GM19023 (cell line): ENCODE measurements around the gene PEX11G.

Source experiments
- ATAC-seq: cut with Tn5 transposase; IDR thresholded peaks from one replicate; pipeline ENCODE4 v1.9.1; 2021; ENCODE audit warnings: mild to moderate bottlenecking, moderate library complexity; ENCODE audit not compliant: unreplicated experiment

Gene PEX11G

DNA sequence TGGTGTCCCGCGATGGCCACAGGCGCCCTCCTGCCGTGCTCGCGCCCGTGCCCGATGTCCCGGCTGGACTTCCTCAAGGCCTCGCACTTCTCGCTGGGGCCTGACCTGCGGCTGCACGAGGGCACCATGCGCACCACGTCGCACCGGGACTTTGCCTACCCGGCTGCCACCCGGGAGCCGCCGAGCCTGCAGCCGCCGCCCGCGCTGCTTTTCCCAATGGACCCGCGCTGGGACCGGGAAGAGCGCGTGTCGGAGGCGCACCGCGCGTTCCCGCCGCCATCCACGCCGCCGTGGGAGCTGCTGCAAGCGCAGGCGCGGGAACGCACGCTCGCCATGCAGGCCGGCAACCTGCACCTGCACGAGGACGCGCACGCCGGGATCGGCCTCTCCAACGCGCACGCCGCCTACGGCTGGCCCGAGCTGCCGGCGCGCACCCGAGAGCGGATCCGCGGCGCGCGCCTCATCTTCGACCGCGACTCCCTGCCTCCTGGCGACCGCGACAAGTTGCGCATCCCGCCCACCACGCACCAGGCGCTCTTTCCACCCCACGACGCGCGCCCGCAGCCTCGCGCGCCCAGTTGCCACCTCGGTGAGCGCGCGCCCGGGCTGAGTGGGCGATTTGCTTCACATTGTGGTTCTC, 12.1 kb upstream of the PEX11G start:
- no peak for ATAC-seq

DNA sequence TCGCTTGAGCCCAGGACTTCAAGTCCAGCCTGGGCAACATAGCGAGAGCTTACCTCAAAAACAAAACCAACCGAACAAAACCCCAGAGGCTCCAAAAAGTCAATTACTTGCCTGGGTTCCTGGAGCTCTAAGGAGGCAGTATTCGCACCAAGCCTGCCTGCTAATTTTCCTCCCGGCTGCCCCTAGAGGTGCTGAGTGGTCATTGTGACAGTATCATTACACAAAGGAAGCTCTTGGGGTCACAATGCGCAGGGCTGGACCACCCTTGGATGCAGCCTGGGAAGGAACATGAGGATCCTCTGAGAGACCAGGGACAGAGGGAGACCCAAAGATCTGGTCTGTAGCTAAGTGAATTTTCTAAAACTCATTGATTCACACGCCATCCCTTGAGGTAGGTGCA, 8.5 kb upstream of the PEX11G start:
- ATAC-seq, result no peak

DNA sequence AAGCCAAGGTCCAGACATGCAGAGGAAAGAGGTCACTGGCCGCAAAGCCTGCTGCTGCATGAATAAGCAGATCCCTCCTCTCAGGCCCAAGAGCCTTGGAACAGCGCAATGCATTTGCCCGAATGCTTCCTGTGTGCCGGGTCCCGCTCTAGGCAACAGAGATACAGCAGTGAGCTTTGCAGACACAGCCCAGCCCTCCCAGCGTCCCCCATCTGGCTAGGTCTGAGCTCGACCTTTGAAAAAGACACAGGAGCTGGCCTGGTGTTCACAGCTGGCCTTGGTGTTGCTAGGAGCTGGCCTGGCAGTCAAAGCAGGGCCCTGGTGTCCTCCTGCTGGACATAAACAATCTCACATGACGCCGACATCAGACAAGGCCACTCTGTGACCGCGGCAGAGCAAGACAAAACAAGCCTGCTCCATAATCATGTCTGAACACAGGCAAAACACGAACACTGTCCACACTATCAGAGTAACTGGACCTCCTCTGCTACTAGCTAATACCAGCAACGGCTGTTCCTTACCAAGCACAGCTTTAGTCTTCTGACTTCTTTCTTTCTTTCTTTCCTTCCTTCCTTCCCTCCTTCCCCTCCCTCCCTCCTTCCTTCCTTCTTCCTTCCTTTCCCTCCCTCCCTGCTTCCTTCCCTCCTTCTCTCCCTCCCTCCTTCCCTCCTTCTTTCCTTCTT, 5.7 kb upstream of the PEX11G start:
- no peak for ATAC-seq

DNA sequence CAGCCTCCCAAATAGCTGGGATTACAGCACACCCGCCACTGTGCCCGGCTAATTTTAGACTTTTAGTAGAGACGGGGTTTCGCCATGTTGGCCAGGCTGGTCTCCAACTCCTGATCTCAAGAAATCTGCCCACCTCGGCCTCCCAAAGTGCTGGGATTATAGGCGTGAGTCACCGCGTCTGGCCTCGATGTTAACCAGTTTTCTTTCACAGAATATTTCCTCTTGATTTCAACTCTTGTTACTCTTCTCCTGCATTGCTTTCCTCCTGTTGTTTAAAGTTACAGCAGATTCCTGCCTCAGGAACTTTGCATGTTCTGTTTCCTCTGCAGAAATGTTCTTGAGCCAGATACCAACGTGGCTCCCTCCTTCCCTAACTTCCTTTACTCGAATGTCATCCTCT, 3.7 kb upstream of the PEX11G start:
- no peak for ATAC-seq

DNA sequence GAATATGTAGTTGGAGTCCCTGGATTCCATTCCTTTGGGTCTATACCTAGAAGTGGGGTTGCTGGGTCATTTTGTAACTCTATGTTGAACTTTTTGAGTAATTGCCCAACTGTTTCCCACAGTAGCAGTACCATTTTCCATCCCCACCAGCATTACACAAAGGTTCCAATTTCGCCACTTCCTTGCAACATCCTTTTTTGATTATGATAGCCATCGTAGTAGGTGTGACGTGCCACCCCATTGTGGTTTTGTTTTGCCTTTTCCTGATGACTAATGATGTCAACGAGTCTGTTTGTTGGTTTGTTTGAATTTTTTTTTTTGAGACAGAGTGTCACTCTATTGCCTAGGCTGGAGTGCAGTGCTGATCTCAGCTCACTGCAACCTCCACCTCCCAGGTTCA, 3.3 kb upstream of the PEX11G start:
- no peak for ATAC-seq

DNA sequence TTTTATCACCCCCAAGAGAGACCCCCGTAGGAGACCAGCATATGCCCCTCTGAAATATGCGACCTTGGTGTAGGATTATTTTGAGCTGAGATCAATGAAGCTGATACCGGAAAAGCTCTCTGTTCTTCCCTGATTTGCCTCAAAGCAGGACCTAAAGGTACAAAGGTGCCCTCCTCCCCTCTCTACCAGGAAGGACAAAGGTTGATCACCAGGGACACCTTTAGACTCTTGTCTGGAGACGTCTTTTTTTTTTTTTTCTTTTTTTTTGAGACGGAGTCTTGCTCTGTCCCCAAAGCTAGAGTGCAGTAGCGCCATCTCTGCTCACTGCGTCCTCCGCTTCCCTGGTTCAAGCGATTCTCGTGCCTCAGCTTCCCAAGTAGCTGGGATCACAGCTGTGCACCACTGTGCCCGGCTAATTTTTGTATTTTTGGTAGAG, 792 bp upstream of the PEX11G start:
- ATAC-seq, result no peak

DNA sequence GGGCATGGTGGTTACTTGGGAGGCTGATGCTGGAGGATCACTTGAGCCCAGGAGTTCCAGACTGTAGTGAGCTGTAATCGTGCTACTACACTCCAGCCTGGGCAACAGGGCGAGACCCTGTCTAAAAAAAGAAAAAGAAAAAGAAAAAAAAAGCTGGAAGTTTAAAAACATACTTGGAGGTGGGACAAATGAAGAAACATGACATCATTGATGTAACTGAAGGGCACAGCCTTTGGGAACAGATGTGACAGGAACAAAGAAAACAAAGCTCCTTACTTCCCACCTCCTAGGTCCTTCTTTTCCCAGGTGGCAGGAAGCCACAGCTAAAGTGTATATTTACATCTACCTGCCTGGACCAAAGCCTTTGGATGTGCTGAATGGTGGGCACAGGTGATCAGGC, 1.9 kb downstream of the PEX11G start:
- no peak for ATAC-seq

DNA sequence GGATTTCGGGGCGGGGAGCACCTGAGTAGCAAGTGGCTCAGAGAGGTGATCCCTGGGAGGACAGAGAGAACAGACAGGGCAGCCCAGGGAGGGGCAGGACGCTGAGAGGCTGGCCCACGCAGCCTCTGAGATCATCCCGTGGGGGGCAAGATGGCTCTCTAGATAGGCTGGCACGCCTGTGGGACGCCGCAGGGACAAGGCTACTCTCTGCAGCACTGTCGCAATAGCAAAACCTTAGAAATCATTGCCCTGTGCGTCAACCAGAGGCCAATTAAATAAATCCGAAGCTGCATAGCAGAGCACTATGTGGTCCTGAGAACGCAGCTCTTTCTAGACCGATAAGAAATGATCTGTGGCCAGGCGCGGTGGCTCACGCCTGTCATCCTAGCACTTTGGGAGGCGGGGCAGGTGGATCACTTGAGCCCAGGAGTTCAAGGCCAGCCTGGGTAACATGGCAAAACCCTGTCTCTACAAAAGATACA, 5.1 kb downstream of the PEX11G start:
- ATAC-seq, result no peak

DNA sequence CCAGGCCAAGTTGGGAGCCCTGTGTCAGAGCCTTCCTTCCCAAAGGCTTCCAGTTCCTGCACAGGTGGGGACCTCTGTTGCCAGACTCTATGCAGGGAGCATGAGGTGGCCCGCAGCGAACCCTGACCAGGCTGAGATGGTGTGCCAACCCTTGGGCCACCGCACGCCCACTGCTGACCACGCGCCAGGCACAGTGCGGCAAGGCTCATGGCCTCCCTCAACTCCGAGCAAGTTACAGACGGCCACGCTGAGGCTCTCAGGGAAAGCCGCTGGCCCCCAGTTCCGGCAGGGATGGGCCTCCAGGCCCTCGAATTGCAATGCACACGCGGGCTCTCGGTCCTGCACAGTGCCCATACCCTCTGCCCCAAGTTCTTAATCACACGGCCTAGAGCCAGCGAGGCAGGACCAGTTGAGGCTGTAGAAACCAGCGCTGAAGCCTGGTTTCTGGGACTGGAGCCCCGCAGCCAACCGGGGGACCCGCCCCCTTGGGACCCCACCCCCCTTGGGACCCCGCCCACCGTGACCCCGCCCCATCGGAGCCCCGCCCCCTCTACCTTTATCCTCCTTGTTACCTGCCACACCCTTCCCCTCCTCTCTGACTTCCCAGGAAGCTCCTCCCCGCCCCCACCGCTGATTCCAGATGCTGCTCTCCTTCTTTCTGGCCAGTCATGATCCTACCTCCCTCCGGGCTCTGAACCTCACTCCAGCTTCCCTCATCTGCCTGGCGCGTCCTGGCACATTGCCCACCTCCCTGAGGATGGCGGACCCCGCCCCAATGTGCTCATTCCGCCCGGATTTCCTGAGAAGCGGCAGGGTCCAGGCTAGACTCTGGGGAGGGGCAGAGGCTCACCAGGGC, 6.0 kb downstream of the PEX11G start:
- no peak for ATAC-seq

DNA sequence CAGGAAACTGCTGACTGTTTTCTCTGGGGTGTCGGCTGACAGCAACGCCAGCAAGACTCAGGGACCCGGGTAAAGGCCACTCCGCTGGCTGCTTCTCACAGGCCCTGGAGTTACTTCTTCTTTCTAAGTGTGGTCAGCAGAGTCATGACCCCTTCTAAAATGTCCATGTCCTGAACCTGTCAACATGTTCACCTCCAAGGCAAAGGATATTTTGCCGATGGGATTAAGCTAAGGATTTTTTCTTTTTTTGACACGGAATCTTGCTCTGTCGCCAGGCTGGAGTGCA, 7.9 kb downstream of the PEX11G start:
- ATAC-seq, result no peak

DNA sequence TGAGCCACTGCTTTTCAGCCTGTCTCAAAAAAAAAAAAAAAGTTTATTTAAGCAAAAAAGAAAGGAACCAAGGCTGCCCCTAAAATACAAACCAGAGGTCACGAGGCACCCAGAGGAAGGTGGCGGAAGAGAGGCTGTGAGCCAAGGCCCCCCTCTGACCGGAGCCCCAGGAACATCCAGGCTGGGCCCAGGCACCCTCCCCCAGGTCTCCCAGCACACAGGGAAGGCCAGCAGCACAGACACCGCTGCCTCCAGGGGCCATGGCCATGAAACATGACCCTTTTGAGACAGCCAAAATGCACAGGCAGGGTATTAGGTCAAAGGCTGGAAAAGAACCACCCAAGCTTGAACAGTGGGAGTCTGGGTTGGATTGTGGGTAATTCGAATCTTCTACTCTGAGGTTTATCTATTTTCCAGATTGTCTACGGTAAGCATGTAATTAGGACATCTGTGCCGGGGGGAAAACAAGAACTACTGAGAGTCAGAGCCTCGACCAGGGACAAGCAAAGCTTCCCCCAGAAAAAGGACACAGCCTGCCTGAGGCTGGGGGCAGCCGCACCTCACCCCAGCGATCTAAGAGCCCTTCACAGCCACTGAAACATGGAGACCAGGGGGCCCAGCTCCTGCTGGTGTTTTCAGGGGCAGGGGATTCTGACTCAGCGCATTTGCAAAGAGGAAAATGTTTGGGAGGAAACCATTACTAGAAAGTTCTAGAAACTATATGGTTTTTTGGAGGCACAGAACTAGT, 8.4 kb downstream of the PEX11G start:
- ATAC-seq, result no peak

DNA sequence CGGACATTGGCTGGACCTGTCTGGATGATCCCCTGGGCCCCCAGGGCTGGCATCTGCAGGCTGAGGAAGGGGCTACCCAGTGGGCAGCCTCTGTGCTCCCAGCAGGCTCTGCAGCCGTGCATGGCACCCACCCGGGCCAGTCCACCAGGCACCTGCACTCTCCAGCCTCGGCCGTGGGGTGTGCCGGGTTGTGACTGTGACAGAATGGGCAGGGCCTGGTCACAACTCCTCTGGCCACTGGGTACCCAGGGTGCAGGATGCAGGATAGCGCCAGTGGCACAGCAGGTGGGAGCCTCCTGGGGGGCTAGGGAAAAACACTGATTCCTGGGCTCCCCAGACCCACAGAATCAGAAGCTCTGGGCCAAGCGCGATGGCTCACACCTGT, 10.0 kb downstream of the PEX11G start:
- ATAC-seq, result no peak

DNA sequence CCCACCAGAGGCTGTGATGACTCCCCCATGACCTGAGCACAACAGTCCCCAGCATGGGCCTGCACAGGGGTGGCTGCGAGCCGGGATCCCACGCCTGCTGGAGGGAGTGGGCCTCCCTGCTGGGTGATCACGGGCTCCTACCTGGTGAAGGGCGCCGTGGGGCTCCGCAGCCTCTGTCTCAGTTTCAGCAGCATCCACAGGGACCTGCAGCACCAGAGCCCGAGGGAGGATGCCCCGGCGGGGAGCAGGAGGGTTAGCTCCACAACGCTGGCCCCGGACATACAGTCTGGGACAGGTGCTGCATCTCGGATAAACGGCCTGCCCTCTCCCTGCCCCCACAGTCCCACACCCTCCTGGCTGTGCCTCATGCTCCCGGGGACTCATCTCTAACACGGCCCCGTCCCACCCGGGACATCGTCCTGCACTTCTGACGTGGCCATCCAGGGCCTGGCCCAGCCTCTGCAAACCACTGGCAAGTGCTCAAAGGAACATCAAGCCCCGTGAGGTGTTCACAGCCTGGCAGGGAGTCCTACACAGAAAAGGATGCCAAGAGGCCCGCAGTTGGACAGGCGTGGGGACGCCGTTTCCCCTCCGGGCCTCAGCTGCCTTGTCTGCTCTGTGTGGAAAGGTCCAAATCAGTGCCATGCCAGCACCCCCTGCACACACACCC, 10.5 kb downstream of the PEX11G start:
- ATAC-seq, result no peak

DNA sequence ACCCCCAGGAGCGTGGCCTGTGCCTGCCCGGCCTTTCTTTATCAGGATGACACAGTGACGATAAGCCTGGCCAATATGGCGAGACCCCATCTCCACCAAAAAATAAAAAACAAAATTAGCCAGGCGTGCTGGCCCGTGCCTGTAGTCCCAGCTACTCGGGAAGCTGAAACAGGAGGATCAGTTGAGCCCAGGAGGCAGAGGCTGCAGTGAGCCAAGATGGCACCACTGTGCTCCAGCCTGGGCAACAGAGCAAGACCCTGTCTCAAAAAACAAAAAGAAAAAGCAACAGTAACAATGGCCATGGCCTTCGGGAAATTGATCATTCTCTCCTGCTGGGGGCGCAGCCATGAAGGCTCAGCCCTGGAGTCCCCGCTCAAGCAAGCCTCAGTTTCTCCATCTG, 11.1 kb downstream of the PEX11G start:
- no peak for ATAC-seq

DNA sequence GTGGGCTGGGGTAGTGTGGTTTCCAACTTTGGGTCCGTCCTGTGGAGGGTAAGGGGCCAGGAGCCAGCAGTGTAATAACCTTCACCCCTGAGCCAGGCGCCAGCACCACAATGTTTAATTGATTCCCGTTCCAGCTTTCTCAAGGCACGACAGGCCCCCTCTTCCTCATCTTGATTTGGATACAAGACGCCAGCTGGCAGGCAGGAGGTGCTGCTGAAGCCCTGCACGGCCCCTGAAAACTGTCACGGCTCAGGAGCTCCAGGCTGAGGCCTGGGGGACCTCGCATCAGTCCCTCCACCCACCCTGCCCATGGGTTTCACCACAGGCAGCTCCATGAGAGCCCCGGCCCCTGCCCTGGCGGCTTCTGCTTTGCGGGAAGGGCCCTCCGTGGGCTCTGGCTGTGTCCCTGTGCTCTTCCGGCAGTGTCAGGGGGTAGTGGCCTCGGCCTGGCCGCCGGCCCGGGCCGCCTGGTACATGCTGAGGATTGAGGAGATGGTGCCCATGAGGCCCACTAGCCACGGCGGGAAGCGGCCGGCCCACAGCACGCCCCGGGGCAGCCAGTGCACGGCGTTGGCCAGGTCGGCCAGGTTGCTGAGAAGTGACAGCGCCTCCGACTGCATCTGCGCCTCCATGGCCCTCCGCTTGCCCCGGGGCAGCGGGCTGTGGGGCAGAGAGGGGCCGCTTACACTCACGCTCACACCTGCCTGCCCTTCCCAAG, 11.9 kb downstream of the PEX11G start:
- ATAC-seq, result no peak

DNA sequence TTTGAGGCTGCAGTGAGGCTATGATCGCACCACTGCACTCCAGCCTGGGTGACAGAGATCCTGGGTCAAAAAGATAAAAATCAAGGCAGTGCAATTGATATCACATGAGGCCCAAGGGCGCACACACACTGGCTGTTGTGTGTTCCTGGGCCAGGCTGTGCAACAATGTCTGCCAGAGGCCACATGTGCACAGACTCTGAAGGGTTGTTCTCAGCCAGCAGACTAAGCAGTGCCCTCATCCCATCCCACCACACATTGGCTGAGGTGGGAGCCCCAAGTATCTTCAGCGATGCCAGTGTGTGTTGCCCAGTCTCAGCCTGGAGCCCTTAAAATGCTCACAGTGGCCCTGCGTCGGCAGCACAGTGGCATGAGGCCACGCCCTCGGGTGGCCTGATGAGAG, 12.6 kb downstream of the PEX11G start:
- no peak for ATAC-seq

DNA sequence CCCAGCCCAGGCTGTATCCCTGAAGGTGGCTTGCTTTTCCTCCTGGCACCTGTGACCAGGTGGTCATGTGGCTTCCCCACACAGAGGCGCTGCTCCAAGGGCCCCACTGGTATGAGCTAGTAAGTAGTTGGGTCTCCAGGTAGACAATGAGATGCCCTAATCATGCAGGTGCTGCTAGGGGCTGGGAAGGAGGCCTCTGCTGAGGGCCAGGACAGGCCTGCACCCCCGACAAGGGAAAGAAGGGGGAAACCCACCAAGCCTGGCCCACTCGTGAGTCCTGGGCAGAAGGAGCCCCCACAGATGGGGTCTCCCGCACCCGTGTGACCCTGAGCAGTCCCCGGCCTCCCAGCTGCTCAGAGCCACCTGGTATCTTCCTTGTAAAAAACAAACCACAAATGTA, 13.2 kb downstream of the PEX11G start:
- ATAC-seq, result no peak

DNA sequence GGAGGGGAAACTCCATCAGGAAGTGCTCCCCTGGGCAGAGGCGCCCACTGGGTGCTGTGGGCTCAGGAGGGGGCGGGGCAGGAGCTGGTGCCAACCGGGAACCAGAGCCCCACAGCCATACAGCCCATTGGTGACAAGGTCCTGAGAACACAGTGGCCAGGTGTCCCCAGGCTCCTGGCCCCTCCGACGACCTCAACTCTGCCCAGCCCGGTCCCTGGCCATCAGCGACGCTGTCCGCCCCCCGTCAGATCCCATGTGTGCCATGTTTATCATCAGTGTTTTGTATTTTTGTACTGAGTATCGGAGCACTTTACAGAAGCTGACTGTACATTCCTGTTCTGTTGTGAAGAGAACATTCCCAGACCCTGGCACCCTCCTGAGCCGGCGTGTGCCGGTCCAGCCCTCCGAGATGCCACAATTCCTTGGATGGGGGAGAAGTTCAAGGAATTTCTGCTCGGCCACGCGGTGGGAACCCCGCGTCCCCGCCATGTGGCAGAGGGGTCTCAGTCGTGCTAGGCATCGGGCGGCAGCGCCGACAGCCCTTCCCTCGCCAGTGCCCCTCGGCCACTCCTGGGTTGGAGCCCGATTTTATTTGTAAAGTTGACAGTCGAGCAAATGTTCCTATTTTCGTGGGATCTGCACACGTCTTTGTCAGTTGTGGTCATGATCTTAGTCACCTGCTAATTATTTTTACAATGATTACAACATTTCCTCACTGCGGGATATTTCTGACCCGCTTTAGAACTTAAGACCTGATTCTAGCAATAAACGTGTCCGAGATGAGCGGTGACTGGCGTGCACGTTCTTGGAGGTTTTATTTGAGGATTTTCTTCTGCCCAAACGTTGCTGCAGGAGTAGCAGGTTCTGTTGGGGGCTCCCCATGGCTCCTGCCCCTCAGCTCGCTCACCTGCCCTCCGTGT, 16.9 kb downstream of the PEX11G start:
- no peak for ATAC-seq
